AG08395 (cell line): Measurements from ENCODE around the gene KCNK17.
"Not testable (repeated sequence)": the region's sequence is repeated elsewhere in the genome, so short reads cannot be mapped to it uniquely, and the experiment has no call there.

ENCODE experiments used
- DNase-seq: peaks from one replicate; pipeline ENCODE4 v3.0.0; 2012; ENCODE audit warnings: mixed read lengths, low spot score

Gene KCNK17

GRCh38 chr6:39302011-39302410 is 12.2 kb downstream of the KCNK17 start:
- no peak for DNase-seq

GRCh38 chr6:39301606-39302005 is 12.6 kb downstream of the KCNK17 start:
- DNase-seq, result no peak

- DNase-seq, result no peak
Observed at GRCh38 chr6:39300739-39301138, 13.5 kb downstream of the KCNK17 start.

GRCh38 chr6:39298061-39298460 is 16.2 kb downstream of the KCNK17 start:
- no peak for DNase-seq

- no peak for DNase-seq
Observed at GRCh38 chr6:39296745-39297640, 17.2 kb downstream of the KCNK17 start.

GRCh38 chr6:39295611-39296011 is 18.6 kb downstream of the KCNK17 start:
- DNase-seq, result no peak

- no peak for DNase-seq
Observed at GRCh38 chr6:39294899-39295298, 19.3 kb downstream of the KCNK17 start.

GRCh38 chr6:39294133-39294532 is 20.1 kb downstream of the KCNK17 start:
- DNase-seq, result no peak

- no peak for DNase-seq
Observed at GRCh38 chr6:39292637-39293036, 21.6 kb downstream of the KCNK17 start.

- no peak for DNase-seq
Observed at GRCh38 chr6:39289490-39289889, 24.7 kb downstream of the KCNK17 start.

- DNase-seq, result no peak
Observed at GRCh38 chr6:39287601-39288000, 26.6 kb downstream of the KCNK17 start.

- not testable (repeated sequence) for DNase-seq
Observed at GRCh38 chr6:39286596-39286995, 27.6 kb downstream of the KCNK17 start.

- no peak for DNase-seq
Observed at GRCh38 chr6:39282774-39283173, 31.4 kb downstream of the KCNK17 start.

GRCh38 chr6:39281312-39281980 is 32.8 kb downstream of the KCNK17 start:
- DNase-seq, result no peak

GRCh38 chr6:39280247-39280731 is 33.9 kb downstream of the KCNK17 start:
- DNase-seq, result peak; percentile 26

GRCh38 chr6:39279539-39279938 is 34.7 kb downstream of the KCNK17 start:
- DNase-seq, result no peak

- DNase-seq, result no peak
Observed at GRCh38 chr6:39276379-39276995, 37.7 kb downstream of the KCNK17 start.

- DNase-seq, result no peak
Observed at GRCh38 chr6:39274903-39275302, 39.3 kb downstream of the KCNK17 start.

GRCh38 chr6:39274471-39274870 is 39.7 kb downstream of the KCNK17 start:
- no peak for DNase-seq

- no peak for DNase-seq
Observed at GRCh38 chr6:39273406-39273821, 40.8 kb downstream of the KCNK17 start.

GRCh38 chr6:39269961-39270360 is 44.3 kb downstream of the KCNK17 start:
- no peak for DNase-seq

- no peak for DNase-seq
Observed at GRCh38 chr6:39268721-39269120, 45.5 kb downstream of the KCNK17 start.

GRCh38 chr6:39268171-39268570 is 46.0 kb downstream of the KCNK17 start:
- DNase-seq, result no peak
